DOHH2 (cell line): ENCODE results near the gene TRIM25.

Experiments
- H3F3A ChIP-seq: fragments of 200-600 bp; sonication (generic), shearing (Covaris generic); 2 replicates; pipeline ENCODE4 v1.6.0; 2016; ENCODE audit warnings: antibody characterized with exemption, mild to moderate bottlenecking; ENCODE audit not compliant: control insufficient read depth, insufficient read depth
- H3K27ac ChIP-seq: fragments of 200-600 bp; sonication (generic); 2 replicates; pipeline ENCODE4 v1.5.1; 2014; ENCODE audit warnings: low read depth, mild to moderate bottlenecking, low read length, moderate library complexity
- H3K27me3 ChIP-seq: fragments of 200-600 bp; sonication (generic); 2 replicates; pipeline ENCODE4 v1.6.1; 2014; ENCODE audit warnings: mild to moderate bottlenecking, low read length, mixed read lengths; ENCODE audit not compliant: control insufficient read depth
- H3K36me3 ChIP-seq: fragments of 200-600 bp; sonication (generic); 2 replicates; pipeline ENCODE4 v1.6.1; 2014; ENCODE audit warnings: mild to moderate bottlenecking, low read length, moderate library complexity, mixed read lengths; ENCODE audit not compliant: control insufficient read depth
- H3K4me1 ChIP-seq: fragments of 200-600 bp; sonication (generic); 2 replicates; pipeline ENCODE4 v1.6.1; 2014; ENCODE audit warnings: mild to moderate bottlenecking, low read length, mixed read lengths; ENCODE audit not compliant: control insufficient read depth
- H3K4me2 ChIP-seq: fragments of 200-600 bp; sonication (generic); 2 replicates; pipeline ENCODE4 v1.6.0; 2014; ENCODE audit warnings: mild to moderate bottlenecking, low read length, moderate library complexity
- H3K4me3 ChIP-seq: fragments of 200-600 bp; sonication (generic); 2 replicates; pipeline ENCODE4 v1.5.1; 2014; ENCODE audit warnings: mild to moderate bottlenecking, low read length, mixed read lengths
- H3K79me2 ChIP-seq: fragments of 200-600 bp; sonication (generic); 2 replicates; pipeline ENCODE4 v1.6.1; 2014; ENCODE audit warnings: mild to moderate bottlenecking, low read length, mixed read lengths; ENCODE audit not compliant: control insufficient read depth
- H3K9me2 ChIP-seq: fragments of 200-600 bp; sonication (generic); replicated peaks from 2 replicates; pipeline ENCODE4 v1.6.1; 2014; ENCODE audit warnings: mild to moderate bottlenecking, low read length, mixed read lengths; ENCODE audit not compliant: control insufficient read depth
- H3K9me3 ChIP-seq: fragments of 200-600 bp; sonication (generic); 2 replicates; pipeline ENCODE4 v1.6.1; 2014; ENCODE audit warnings: antibody characterized with exemption, low read length, mixed read lengths; ENCODE audit not compliant: control insufficient read depth, insufficient read depth
- H4K20me1 ChIP-seq: fragments of 200-600 bp; sonication (generic); 2 replicates; pipeline ENCODE4 v1.6.0; 2014; ENCODE audit warnings: low read depth, mild to moderate bottlenecking, antibody characterized with exemption, low read length, moderate library complexity; ENCODE audit not compliant: control insufficient read depth, insufficient read depth
- CTCF ChIP-seq: fragments of 200-600 bp; sonication (generic); IDR thresholded peaks from one replicate; pipeline ENCODE4 v1.5.1; 2014; ENCODE audit warnings: antibody characterized with exemption, mild to moderate bottlenecking, low read depth, low read length; ENCODE audit not compliant: poor library complexity, severe bottlenecking
- EZH2phosphoT487 ChIP-seq: fragments of 200-600 bp; sonication (generic); IDR thresholded peaks from 2 replicates; pipeline ENCODE4 v1.6.1; 2017; ENCODE audit warnings: borderline replicate concordance, mild to moderate bottlenecking, antibody characterized with exemption, low read length, moderate library complexity, mixed read lengths

The TRIM25 gene

GRCh38 chr17:56886288-56886731 lies 27.5 kb downstream of the TRIM25 start:
- peaks cover 2% of the 10 kb centered on the region; the same call in 1 of the 2 replicates for H4K20me1 ChIP-seq
- H3K4me1 ChIP-seq: no peaks in the 10 kb centered on the region
- H3K79me2 ChIP-seq: no peaks in the 10 kb centered on the region
- no peaks in the 10 kb centered on the region for H3K27me3 ChIP-seq
- peaks cover 41% of the 10 kb centered on the region for H3K36me3 ChIP-seq
- H3K9me2 ChIP-seq: no peaks in the 10 kb centered on the region
- H3K27ac ChIP-seq: no peak overlapping the region
- H3K4me2 ChIP-seq: no peak overlapping the region
- 0 out of 2 replicates have a peak, but pooled peaks cover 6% of the 10 kb centered on the region for H3F3A ChIP-seq
- TF ChIP-seq CTCF (no peak), EZH2phosphoT487 (no peak)
- H3K9me3 ChIP-seq: no peaks in the 10 kb centered on the region; the same call in 1 of the 2 replicates
- no peak overlapping the region for H3K4me3 ChIP-seq

- Histone ChIP-seq H3K79me2 (no peaks in the 10 kb centered on the region), H3K36me3 (peaks cover 31% of the 10 kb centered on the region), H3K4me2 (no peak overlapping the region), H3K4me3 (no peak overlapping the region), H4K20me1 (peaks cover 2% of the 10 kb centered on the region; the same call in 1 of the 2 replicates), H3K9me3 (no peaks in the 10 kb centered on the region; the same call in 1 of the 2 replicates), H3K27ac (no peak overlapping the region), H3K9me2 (no peaks in the 10 kb centered on the region), H3F3A (0 out of 2 replicates have a peak, but pooled peaks cover 6% of the 10 kb centered on the region), H3K4me1 (peaks cover 5% of the 10 kb centered on the region), H3K27me3 (no peaks in the 10 kb centered on the region)
- TF ChIP-seq CTCF (no peak), EZH2phosphoT487 (no peak)
These were observed 28.6 kb downstream of the TRIM25 start for GRCh38 chr17:56885312-56885657.

- Histone ChIP-seq H3K4me2 (no peak overlapping the region), H3K79me2 (no peaks in the 10 kb centered on the region), H3K27ac (no peak overlapping the region), H3K9me3 (no peaks in the 10 kb centered on the region; the same call in 1 of the 2 replicates), H3F3A (0 out of 2 replicates have a peak, but pooled peaks cover 6% of the 10 kb centered on the region), H3K36me3 (peaks cover 25% of the 10 kb centered on the region), H3K27me3 (no peaks in the 10 kb centered on the region), H3K9me2 (no peaks in the 10 kb centered on the region), H3K4me3 (no peak overlapping the region), H3K4me1 (peaks cover 11% of the 10 kb centered on the region), H4K20me1 (peaks cover 2% of the 10 kb centered on the region; the same call in 1 of the 2 replicates)
- TF ChIP-seq EZH2phosphoT487 (no peak), CTCF (no peak)
These were observed 29.2 kb downstream of the TRIM25 start for GRCh38 chr17:56884483-56885311.
